Panc1 (cell line): ENCODE measurements around the gene APP. TPM values are rescaled to one million over a fixed set of nuclear protein-coding genes. Genes with fewer than 3 reads are reported as not detected.

Experiments
- ATAC-seq: fragments of 200-7000 bp; cut with Tn5 transposase; 2 replicates; pipeline ENCODE4 v1.9.1; 2020; ENCODE audit warnings: mild to moderate bottlenecking, moderate library complexity
- BruUV-seq: library from RNA; stranded (reverse); fragments of 400-500 nt; replicated peaks from 2 replicates; lab custom pipeline; 2021; lab: Mats Ljungman, UMichigan
- CTCF ChIA-PET: fragments of 300-600 bp; sonication (Branson Sonifier 250); formaldehyde crosslinking; loops from one replicate; lab custom pipeline; 2022; ENCODE audit warnings: antibody characterized with exemption; lab: Charles Lee
- POLR2A ChIA-PET: fragments of 300-600 bp; sonication (Branson Sonifier 250); formaldehyde crosslinking; loops from one replicate; lab custom pipeline; 2022; ENCODE audit warnings: antibody characterized with exemption; lab: Charles Lee
- DNase-seq: peaks from one replicate; pipeline ENCODE4 v3.0.0-alpha.2; 2010; ENCODE audit warnings: low read depth, low spot score
- H3K27ac ChIP-seq: 2 replicates; pipeline ENCODE4 v1.5.1; 2011; ENCODE audit warnings: mild to moderate bottlenecking, low read length, inconsistent platforms
- H3K27me3 ChIP-seq: fragments of 200-500 bp; sonication (Bioruptor generic); 2 replicates; pipeline ENCODE4 v1.6.0; 2014; ENCODE audit warnings: low read length, inconsistent platforms; ENCODE audit not compliant: control insufficient read depth, insufficient read depth
- H3K36me3 ChIP-seq: fragments of 200-500 bp; sonication (Bioruptor generic); 2 replicates; pipeline ENCODE4 v1.5.1; 2014; ENCODE audit warnings: inconsistent platforms, mild to moderate bottlenecking, low read length, moderate library complexity; ENCODE audit not compliant: control insufficient read depth, insufficient read depth
- H3K4me1 ChIP-seq: 2 replicates; pipeline ENCODE4 v1.5.1; 2011; ENCODE audit warnings: inconsistent platforms, mild to moderate bottlenecking, low read length, moderate library complexity; ENCODE audit not compliant: control insufficient read depth, insufficient read depth
- H3K4me3 ChIP-seq, 2 experiments: 2 replicates each; pipeline ENCODE4 v1.5.1; 2011 to 2012; ENCODE audit warnings: low read depth in 2 of 2, low read length in 2 of 2, mild to moderate bottlenecking in 2 of 2, inconsistent platforms in 1 of 2, moderate library complexity in 1 of 2
- H3K9me3 ChIP-seq: fragments of 200-500 bp; sonication (Bioruptor generic); 2 replicates; pipeline ENCODE4 v1.5.1; 2014; ENCODE audit warnings: low read depth, mild to moderate bottlenecking, inconsistent platforms, low read length, moderate library complexity; ENCODE audit not compliant: control insufficient read depth, insufficient read depth
- CTCF ChIP-seq: fragments of 450-650 bp; IDR thresholded peaks from 2 replicates; pipeline ENCODE4 v1.5.1; 2017; ENCODE audit warnings: mild to moderate bottlenecking
- POLR2AphosphoS5 ChIP-seq: IDR thresholded peaks from 2 replicates; pipeline ENCODE4 v1.6.1; 2012; ENCODE audit warnings: mild to moderate bottlenecking, low read depth, low read length, moderate library complexity
- REST ChIP-seq, 2 experiments: IDR thresholded peaks; 2 replicates each; pipeline ENCODE4 v1.6.1; 2011 to 2012; ENCODE audit warnings: low read depth in 2 of 2, control low read depth in 1 of 2, low read length in 1 of 2, mild to moderate bottlenecking in 1 of 2, moderate library complexity in 1 of 2; ENCODE audit not compliant: insufficient read depth in 1 of 2
- SIN3A ChIP-seq: IDR thresholded peaks from 2 replicates; pipeline ENCODE4 v1.6.1; 2012; ENCODE audit warnings: low read depth, mild to moderate bottlenecking, low read length, moderate library complexity, borderline replicate concordance; ENCODE audit not compliant: insufficient read depth
- TCF7L2 ChIP-seq: IDR thresholded peaks from 2 replicates; pipeline ENCODE4 v1.6.1; 2011; ENCODE audit warnings: mild to moderate bottlenecking, low read depth, low read length, inconsistent platforms
- in situ Hi-C: cut with HindIII; loops from 2 replicates; pipeline ENCODE4 v1.10.0; 2016; ENCODE audit warnings: low sequenced_read_pairs, low pct_unique_long_range_greater_than_20kb
- intact Hi-C: fragments of 100-400 bp; cut with micrococcal nuclease; formaldehyde crosslinking; loops from one replicate; pipeline ENCODE4 v1.10.0; 2022; ENCODE audit not compliant: unreplicated experiment
- total RNA-seq: library from RNA; stranded (reverse); gene quantifications from one replicate; pipeline ENCODE4 v1.2.1, GENCODE V29; 2021; ENCODE audit not compliant: unreplicated experiment

Gene APP
- total RNA-seq, 1 experiment from 2014 or later: 542 TPM

GRCh38 chr21:25988738-25989137, 181.8 kb downstream of the APP start:
- in situ Hi-C loops: no loop called here
- Histone ChIP-seq H3K4me3 (no peak overlapping the region), H3K27ac (no peak overlapping the region), H3K27me3 (no peaks in the 10 kb centered on the region), H3K9me3 (no peaks in the 10 kb centered on the region), H3K4me1 (no peaks in the 10 kb centered on the region), H3K36me3 (peaks cover 3% of the 10 kb centered on the region; the same call in 1 of the 2 replicates)
- ATAC-seq (no peak), DNase-seq (no peak)
- no TSS peak for BruUV-seq
- TF ChIP-seq REST (IDR thresholded peaks at IDR 0.05; ENCODE audit: insufficient read depth in 1 of 2, low read depth in 2 of 2, low read length in 1 of 2): no peak
- TF ChIP-seq CTCF: no peak
- TF ChIP-seq SIN3A: no peak
- no peak for TF ChIP-seq TCF7L2
- no peak for TF ChIP-seq POLR2AphosphoS5
- CTCF ChIA-PET: no interaction called here
- POLR2A ChIA-PET: no interaction called here
- intact Hi-C loops: no loop called here

DNA sequence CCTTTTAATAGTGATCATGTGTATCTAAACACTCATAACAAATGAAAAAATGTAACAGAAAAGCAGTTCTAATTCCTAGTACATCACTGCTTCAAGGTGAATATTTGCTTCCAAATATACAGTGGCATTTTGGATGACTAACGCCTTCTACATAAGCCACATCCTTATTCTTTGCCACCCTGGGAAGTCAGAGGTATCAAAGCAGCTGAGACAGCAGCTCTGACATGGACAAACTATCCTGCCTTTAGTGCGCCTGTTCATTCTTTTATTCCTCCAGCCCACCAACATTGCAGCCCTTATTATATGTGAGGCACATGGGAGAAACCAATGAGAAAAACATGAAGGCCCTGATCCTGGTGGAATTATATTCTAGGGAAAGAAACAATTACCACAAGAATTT, 183.0 kb downstream of the APP start:
- ATAC-seq (no peak), DNase-seq (no peak)
- TF ChIP-seq REST (IDR thresholded peaks at IDR 0.05; ENCODE audit: insufficient read depth in 1 of 2, low read depth in 2 of 2, low read length in 1 of 2): no peak
- no peak for TF ChIP-seq POLR2AphosphoS5
- no peak for TF ChIP-seq CTCF
- TF ChIP-seq TCF7L2: no peak
- no peak for TF ChIP-seq SIN3A
- in situ Hi-C loops: no loop called here
- intact Hi-C loops: no loop called here
- H3K27me3 ChIP-seq: no peaks in the 10 kb centered on the region
- no TSS peak for BruUV-seq
- H3K36me3 ChIP-seq: peaks cover 3% of the 10 kb centered on the region; the same call in 1 of the 2 replicates
- no peak overlapping the region for H3K4me3 ChIP-seq
- no peaks in the 10 kb centered on the region for H3K4me1 ChIP-seq
- POLR2A ChIA-PET: no interaction called here
- CTCF ChIA-PET: no interaction called here
- H3K27ac ChIP-seq: no peak overlapping the region
- no peaks in the 10 kb centered on the region for H3K9me3 ChIP-seq
